Neural cell (in vitro differentiated cells): ENCODE measurements around the gene CLDND1. TPM values are rescaled to one million over a fixed set of nuclear protein-coding genes. Genes with fewer than 3 reads are reported as not detected.

Experiments used
- H2AFZ ChIP-seq: fragments of 200-600, 300-800 bp; sonication (generic), shearing (Covaris generic); 2 replicates; pipeline ENCODE4 v1.6.0; 2014; ENCODE audit warnings: low read depth, mild to moderate bottlenecking, antibody characterized with exemption, low read length, moderate library complexity
- H3F3A ChIP-seq: fragments of 200-600 bp; shearing (Covaris generic); 2 replicates; pipeline ENCODE4 v1.6.1; 2016; ENCODE audit warnings: mild to moderate bottlenecking, moderate library complexity, mixed read lengths, antibody characterized with exemption, low read length; ENCODE audit not compliant: insufficient read depth, poor library complexity, severe bottlenecking
- H3K27ac ChIP-seq: fragments of 200-600, 300-800 bp; sonication (generic), shearing (Covaris generic); 2 replicates; pipeline ENCODE4 v1.5.1; 2014; ENCODE audit warnings: mild to moderate bottlenecking, low read length, moderate library complexity
- H3K27me3 ChIP-seq: fragments of 300-800, 200-600 bp; sonication (generic), shearing (Covaris generic); 2 replicates; pipeline ENCODE4 v1.6.0; 2014; ENCODE audit warnings: mild to moderate bottlenecking, low read depth, low read length, moderate library complexity; ENCODE audit not compliant: insufficient read depth
- H3K36me3 ChIP-seq: fragments of 300-800, 200-600 bp; sonication (generic), shearing (Covaris generic); 2 replicates; pipeline ENCODE4 v1.5.1; 2014; ENCODE audit warnings: mild to moderate bottlenecking, antibody characterized with exemption, low read length, moderate library complexity; ENCODE audit not compliant: insufficient read depth
- H3K4me2 ChIP-seq: fragments of 300-800, 200-600 bp; sonication (generic), shearing (Covaris generic); 2 replicates; pipeline ENCODE4 v1.6.0; 2014; ENCODE audit warnings: mild to moderate bottlenecking, low read length
- H3K4me3 ChIP-seq: fragments of 300-800, 200-600 bp; sonication (generic), shearing (Covaris generic); 2 replicates; pipeline ENCODE4 v1.5.1; 2014; ENCODE audit warnings: mild to moderate bottlenecking, low read length, moderate library complexity
- H3K79me2 ChIP-seq: fragments of 200-600 bp; shearing (Covaris generic); replicated peaks from 2 replicates; pipeline ENCODE4 v1.6.0; 2014; ENCODE audit warnings: mild to moderate bottlenecking, low read length, moderate library complexity; ENCODE audit not compliant: insufficient read depth
- H3K9ac ChIP-seq: fragments of 300-800, 200-600 bp; sonication (generic), shearing (Covaris generic); 2 replicates; pipeline ENCODE4 v1.6.1; 2016; ENCODE audit warnings: mild to moderate bottlenecking, low read length, mixed read lengths
- H3K9me2 ChIP-seq: fragments of 200-600 bp; shearing (Covaris generic); 2 replicates; pipeline ENCODE4 v1.6.1; 2016; ENCODE audit warnings: mild to moderate bottlenecking, low read length, mixed read lengths; ENCODE audit not compliant: insufficient read depth
- H3K9me3 ChIP-seq: fragments of 200-600, 300-800 bp; sonication (generic), shearing (Covaris generic); 2 replicates; pipeline ENCODE4 v1.6.1; 2016; ENCODE audit warnings: mild to moderate bottlenecking, mixed run types, low read length, moderate library complexity, mixed read lengths
- H4K20me1 ChIP-seq: fragments of 200-600 bp; shearing (Covaris generic); 2 replicates; pipeline ENCODE4 v1.6.1; 2016; ENCODE audit warnings: mild to moderate bottlenecking, mixed run types; ENCODE audit not compliant: insufficient read depth
- EP300 ChIP-seq: fragments of 450-650 bp; conservative IDR thresholded peaks from 2 replicates; pipeline ENCODE4 v1.6.1; 2014; ENCODE audit warnings: antibody characterized with exemption, mild to moderate bottlenecking, moderate library complexity; ENCODE audit not compliant: poor library complexity, severe bottlenecking
- EZH2 ChIP-seq: fragments of 200-600, 300-800 bp; shearing (Covaris generic), sonication (generic); IDR thresholded peaks from 2 replicates; pipeline ENCODE4 v1.6.1; 2014; ENCODE audit warnings: antibody characterized with exemption, low read length, borderline replicate concordance, mild to moderate bottlenecking; ENCODE audit not compliant: insufficient read depth, poor library complexity, severe bottlenecking
- MXI1 ChIP-seq: fragments of 450-650 bp; conservative IDR thresholded peaks from 2 replicates; pipeline ENCODE4 v1.6.1; 2014; ENCODE audit warnings: antibody characterized with exemption, mild to moderate bottlenecking; ENCODE audit not compliant: poor library complexity, severe bottlenecking
- POLR2AphosphoS5 ChIP-seq: IDR thresholded peaks from 2 replicates; pipeline ENCODE4 v1.6.1; 2012
- RAD21 ChIP-seq: fragments of 450-650 bp; conservative IDR thresholded peaks from 2 replicates; pipeline ENCODE4 v1.6.1; 2014; ENCODE audit warnings: antibody characterized with exemption, mild to moderate bottlenecking, moderate library complexity
- SMC3 ChIP-seq: fragments of 450-650 bp; conservative IDR thresholded peaks from 2 replicates; pipeline ENCODE4 v1.6.1; 2014; ENCODE audit warnings: antibody characterized with exemption, mild to moderate bottlenecking, moderate library complexity; ENCODE audit not compliant: poor library complexity
- TAF1 ChIP-seq: IDR thresholded peaks from 2 replicates; pipeline ENCODE4 v1.6.1; 2012; ENCODE audit warnings: low read depth
- polyA plus RNA-seq: library from polyadenylated mRNA; depleted of rRNA; stranded (reverse); fragments of >200 nt; gene quantifications from 2 replicates; pipeline ENCODE4 v1.2.3, GENCODE V29; 2014
- TF ChIP-seq, protein P1 (sequence below): IDR thresholded peaks from 2 replicates; pipeline ENCODE4 v1.6.1; 2012; ENCODE audit warnings: borderline replicate concordance
- TF ChIP-seq, protein P2 (sequence below): fragments of 450-650 bp; IDR thresholded peaks from 2 replicates; pipeline ENCODE4 v1.5.1; 2014; ENCODE audit warnings: antibody characterized with exemption, mild to moderate bottlenecking, moderate library complexity; ENCODE audit not compliant: poor library complexity, severe bottlenecking

Gene CLDND1
- polyA plus RNA-seq, 1 donor from 2014 or later, result 162 TPM

DNA sequence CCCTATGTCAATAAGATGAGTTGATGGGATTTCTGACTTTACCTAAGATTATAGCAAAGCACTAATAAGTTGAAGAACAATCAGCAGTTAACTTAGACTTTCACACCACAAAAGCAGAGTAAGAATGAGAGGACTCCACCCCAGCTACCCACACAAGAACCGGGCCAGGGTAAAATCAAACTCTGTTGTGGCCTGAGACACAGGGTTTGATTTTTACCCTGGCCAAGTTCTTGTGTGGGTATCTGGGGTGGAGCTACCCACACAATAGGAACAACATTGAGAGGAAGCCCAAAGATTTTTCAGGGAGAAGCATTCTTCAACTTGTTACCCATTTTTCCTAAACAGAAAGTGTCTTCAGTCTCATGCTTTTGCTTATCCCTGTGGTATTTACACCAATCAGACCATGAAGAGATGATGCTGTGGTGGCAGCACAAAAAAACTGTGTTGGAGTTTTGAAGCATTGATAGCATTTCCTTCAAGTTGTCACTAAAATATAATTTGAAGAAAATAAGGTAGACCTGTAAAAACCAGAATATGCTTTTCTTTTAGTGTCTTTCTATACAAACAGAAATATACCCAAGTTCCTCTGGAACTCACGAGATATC is 45.1 kb upstream of the CLDND1 start:
- H3K36me3 ChIP-seq, result no peaks in the 10 kb centered on the region
- no peaks in the 10 kb centered on the region for H3K9me3 ChIP-seq
- H3K9ac ChIP-seq, result no peak overlapping the region
- H3K79me2 ChIP-seq, result no peaks in the 10 kb centered on the region
- H3K9me2 ChIP-seq, result no peaks in the 10 kb centered on the region
- no peak overlapping the region for H2AFZ ChIP-seq
- no peak overlapping the region for H3K27ac ChIP-seq
- H3K27me3 ChIP-seq, result no peaks in the 10 kb centered on the region
- no peaks in the 10 kb centered on the region for H4K20me1 ChIP-seq
- H3K4me2 ChIP-seq, result no peak overlapping the region
- TF ChIP-seq EZH2 (no peak), RAD21 (no peak), SMC3 (no peak), EP300 (no peak), POLR2AphosphoS5 (no peak), MXI1 (no peak), TAF1 (no peak)
- TF ChIP-seq, protein P1, sequence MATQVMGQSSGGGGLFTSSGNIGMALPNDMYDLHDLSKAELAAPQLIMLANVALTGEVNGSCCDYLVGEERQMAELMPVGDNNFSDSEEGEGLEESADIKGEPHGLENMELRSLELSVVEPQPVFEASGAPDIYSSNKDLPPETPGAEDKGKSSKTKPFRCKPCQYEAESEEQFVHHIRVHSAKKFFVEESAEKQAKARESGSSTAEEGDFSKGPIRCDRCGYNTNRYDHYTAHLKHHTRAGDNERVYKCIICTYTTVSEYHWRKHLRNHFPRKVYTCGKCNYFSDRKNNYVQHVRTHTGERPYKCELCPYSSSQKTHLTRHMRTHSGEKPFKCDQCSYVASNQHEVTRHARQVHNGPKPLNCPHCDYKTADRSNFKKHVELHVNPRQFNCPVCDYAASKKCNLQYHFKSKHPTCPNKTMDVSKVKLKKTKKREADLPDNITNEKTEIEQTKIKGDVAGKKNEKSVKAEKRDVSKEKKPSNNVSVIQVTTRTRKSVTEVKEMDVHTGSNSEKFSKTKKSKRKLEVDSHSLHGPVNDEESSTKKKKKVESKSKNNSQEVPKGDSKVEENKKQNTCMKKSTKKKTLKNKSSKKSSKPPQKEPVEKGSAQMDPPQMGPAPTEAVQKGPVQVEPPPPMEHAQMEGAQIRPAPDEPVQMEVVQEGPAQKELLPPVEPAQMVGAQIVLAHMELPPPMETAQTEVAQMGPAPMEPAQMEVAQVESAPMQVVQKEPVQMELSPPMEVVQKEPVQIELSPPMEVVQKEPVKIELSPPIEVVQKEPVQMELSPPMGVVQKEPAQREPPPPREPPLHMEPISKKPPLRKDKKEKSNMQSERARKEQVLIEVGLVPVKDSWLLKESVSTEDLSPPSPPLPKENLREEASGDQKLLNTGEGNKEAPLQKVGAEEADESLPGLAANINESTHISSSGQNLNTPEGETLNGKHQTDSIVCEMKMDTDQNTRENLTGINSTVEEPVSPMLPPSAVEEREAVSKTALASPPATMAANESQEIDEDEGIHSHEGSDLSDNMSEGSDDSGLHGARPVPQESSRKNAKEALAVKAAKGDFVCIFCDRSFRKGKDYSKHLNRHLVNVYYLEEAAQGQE, result no peak
- TF ChIP-seq, protein P2, sequence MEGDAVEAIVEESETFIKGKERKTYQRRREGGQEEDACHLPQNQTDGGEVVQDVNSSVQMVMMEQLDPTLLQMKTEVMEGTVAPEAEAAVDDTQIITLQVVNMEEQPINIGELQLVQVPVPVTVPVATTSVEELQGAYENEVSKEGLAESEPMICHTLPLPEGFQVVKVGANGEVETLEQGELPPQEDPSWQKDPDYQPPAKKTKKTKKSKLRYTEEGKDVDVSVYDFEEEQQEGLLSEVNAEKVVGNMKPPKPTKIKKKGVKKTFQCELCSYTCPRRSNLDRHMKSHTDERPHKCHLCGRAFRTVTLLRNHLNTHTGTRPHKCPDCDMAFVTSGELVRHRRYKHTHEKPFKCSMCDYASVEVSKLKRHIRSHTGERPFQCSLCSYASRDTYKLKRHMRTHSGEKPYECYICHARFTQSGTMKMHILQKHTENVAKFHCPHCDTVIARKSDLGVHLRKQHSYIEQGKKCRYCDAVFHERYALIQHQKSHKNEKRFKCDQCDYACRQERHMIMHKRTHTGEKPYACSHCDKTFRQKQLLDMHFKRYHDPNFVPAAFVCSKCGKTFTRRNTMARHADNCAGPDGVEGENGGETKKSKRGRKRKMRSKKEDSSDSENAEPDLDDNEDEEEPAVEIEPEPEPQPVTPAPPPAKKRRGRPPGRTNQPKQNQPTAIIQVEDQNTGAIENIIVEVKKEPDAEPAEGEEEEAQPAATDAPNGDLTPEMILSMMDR, result no peak
- H3K4me3 ChIP-seq, result no peak overlapping the region
- no peaks in the 10 kb centered on the region for H3F3A ChIP-seq

DNA sequence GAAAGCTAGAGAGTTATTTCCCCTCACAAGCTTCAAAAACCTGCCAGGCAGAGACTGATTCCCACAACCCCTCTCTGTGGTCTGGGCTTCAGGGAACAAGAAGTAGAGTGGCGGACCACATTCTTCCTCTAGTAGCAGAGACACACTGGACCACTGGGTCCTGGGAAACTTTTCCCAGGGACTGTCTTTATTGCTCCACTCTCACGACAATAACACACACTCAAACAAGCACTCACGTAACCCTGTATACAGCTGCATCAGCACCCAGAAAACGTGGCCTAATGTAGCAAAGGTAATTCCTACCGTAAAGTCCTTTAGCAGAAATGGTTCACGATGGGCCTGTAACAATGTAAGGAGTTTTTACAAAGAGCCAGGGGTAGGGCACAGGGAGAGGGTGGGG is 43.1 kb upstream of the CLDND1 start:
- no peaks in the 10 kb centered on the region for H3K27me3 ChIP-seq
- TF ChIP-seq EZH2, result no peak
- TF ChIP-seq, protein P1, result no peak
- no peak for TF ChIP-seq MXI1
- no peak for TF ChIP-seq POLR2AphosphoS5
- no peak for TF ChIP-seq EP300
- no peak for TF ChIP-seq RAD21
- TF ChIP-seq SMC3, result no peak
- H2AFZ ChIP-seq, result no peak overlapping the region
- no peak overlapping the region for H3K9ac ChIP-seq
- no peaks in the 10 kb centered on the region for H3K9me2 ChIP-seq
- H4K20me1 ChIP-seq, result no peaks in the 10 kb centered on the region
- no peak overlapping the region for H3K27ac ChIP-seq
- no peaks in the 10 kb centered on the region for H3K9me3 ChIP-seq
- no peaks in the 10 kb centered on the region for H3F3A ChIP-seq
- no peaks in the 10 kb centered on the region for H3K36me3 ChIP-seq
- H3K4me3 ChIP-seq, result no peak overlapping the region
- H3K4me2 ChIP-seq, result no peak overlapping the region
- H3K79me2 ChIP-seq, result no peaks in the 10 kb centered on the region
